AG10803 (cell line): Measurements from ENCODE around the gene SAFB2.

ENCODE experiments used
- DNase-seq: peaks from one replicate; pipeline ENCODE4 v3.0.0; 2010; ENCODE audit warnings: low read depth
- H3K4me3 ChIP-seq: 2 replicates; pipeline ENCODE4 v1.5.1; 2011; ENCODE audit warnings: mild to moderate bottlenecking, low read length, control low read depth
- TF ChIP-seq, protein P1 (sequence below): conservative IDR thresholded peaks from 2 replicates; pipeline ENCODE4 v1.5.1; 2011; ENCODE audit warnings: mild to moderate bottlenecking, low read length, control low read depth, inconsistent platforms

SAFB2 gene

DNA sequence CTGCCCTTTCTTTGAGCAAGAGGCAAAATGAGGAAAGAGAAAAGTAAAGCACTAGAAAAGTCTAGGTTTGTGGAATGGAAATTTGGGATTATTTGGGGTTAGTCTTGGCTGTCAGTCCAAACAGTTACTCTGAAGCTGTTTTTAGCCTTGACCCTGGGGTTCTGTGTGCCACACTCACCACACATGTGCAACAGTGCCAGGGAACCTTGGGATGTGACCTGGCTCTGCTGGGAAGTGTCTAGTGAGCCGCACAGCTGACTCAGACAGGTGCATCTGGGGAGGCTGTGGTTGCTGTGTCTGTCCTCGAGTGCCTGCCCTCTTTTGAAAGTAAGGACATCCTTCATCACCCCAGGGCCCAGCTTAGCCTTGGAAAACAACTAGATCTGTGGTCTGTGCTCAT is 41.9 kb upstream of the SAFB2 start:
- no peak for DNase-seq
- TF ChIP-seq, protein P1, sequence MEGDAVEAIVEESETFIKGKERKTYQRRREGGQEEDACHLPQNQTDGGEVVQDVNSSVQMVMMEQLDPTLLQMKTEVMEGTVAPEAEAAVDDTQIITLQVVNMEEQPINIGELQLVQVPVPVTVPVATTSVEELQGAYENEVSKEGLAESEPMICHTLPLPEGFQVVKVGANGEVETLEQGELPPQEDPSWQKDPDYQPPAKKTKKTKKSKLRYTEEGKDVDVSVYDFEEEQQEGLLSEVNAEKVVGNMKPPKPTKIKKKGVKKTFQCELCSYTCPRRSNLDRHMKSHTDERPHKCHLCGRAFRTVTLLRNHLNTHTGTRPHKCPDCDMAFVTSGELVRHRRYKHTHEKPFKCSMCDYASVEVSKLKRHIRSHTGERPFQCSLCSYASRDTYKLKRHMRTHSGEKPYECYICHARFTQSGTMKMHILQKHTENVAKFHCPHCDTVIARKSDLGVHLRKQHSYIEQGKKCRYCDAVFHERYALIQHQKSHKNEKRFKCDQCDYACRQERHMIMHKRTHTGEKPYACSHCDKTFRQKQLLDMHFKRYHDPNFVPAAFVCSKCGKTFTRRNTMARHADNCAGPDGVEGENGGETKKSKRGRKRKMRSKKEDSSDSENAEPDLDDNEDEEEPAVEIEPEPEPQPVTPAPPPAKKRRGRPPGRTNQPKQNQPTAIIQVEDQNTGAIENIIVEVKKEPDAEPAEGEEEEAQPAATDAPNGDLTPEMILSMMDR, result no peak
- no peak overlapping the region for H3K4me3 ChIP-seq

DNA sequence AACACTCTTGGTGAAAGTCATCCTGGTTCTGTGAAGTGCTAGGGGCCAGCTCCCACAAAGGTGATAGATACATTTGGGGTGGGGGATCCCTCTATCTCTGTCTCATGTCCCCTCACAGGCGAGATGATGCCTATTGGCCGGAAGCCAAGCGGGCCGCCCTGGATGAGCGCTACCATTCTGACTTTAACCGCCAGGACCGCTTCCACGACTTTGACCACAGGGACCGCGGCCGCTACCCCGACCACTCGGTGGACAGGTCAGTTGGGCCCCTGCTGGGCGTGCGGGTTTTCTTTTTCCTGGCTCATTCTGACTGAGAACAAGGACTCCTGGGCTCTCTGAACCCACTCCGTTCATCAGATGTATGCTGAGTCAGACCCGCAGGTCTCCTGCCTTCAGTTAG is 41.3 kb upstream of the SAFB2 start:
- TF ChIP-seq, protein P1, result no peak
- no peak for DNase-seq
- no peak overlapping the region for H3K4me3 ChIP-seq

DNA sequence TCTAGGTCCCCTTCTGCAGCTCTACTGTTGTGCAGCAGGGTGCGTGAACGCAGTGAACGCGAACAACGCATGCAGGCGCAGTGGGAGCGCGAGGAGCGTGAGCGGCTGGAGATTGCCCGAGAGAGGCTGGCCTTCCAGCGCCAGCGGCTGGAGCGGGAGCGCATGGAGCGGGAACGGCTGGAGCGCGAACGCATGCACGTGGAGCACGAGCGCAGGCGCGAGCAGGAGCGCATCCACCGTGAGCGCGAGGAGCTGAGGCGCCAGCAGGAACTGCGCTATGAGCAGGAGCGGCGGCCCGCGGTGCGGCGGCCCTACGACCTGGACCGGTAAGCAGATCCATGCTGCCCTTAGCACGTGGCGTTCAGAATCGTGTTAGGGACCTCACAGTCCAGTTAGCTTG is 38.9 kb upstream of the SAFB2 start:
- H3K4me3 ChIP-seq, result no peak overlapping the region
- TF ChIP-seq, protein P1, result no peak
- DNase-seq, result no peak

DNA sequence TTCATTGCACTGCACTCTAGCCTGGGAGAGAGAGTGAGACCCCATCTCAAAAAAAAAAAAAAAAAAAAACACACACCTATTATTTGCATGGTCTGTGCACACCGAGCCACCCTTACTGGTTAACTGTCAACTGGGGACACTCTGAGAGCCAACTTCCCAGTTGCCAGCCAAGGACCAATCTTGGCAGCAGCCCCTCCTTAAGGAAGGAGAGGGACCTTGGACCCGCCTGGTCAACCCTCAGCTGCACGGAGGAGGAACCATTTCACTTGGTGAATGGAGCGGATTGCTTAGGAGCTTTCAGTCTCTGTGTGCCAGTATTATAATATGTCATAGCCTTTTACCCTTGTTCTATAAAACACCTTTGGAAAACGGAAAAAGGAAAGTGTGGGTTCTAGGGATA is 32.8 kb upstream of the SAFB2 start:
- DNase-seq, result no peak
- TF ChIP-seq, protein P1, result no peak
- no peak overlapping the region for H3K4me3 ChIP-seq

DNA sequence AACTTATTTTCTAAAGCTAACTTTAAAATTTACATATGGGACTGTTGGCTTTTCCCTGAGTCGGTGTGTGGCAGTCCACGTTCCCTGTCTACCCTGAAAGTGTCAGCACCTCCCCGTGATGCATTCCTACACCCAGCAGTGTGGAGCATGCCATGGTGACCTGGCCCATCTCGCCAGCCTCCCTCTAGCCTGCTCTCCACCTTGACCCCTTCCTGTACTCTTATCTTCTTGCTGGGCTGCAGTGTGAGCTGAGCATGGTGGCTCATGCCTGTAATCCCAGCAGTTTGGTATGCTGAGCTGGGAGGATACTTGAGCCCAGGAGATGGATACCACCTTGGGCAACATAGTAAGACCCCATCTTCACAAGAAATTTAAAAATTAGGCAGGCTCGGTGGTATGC is 32.4 kb upstream of the SAFB2 start:
- DNase-seq, result no peak
- H3K4me3 ChIP-seq, result no peak overlapping the region
- TF ChIP-seq, protein P1, result no peak

DNA sequence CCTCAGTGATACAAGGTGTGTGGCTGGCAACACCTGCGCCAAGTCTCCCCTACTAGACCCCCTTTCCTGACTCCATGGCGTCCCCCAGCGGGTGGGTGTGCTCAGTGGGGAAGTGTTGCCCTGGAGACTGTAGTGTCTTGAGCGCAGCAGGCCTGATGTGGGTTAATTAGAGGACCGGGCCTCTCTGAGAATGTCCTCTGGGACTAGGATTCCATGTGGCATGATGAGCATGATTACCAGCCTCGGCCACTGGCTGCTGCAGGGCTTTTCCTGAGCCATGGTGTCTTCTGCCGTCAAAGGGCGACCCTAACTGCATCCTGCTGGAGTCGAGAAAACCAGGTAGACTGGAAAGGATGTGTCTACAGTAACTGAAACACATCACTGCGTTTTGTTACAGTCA is 29.7 kb upstream of the SAFB2 start:
- H3K4me3 ChIP-seq, result no peak overlapping the region
- TF ChIP-seq, protein P1, result no peak
- DNase-seq, result no peak

DNA sequence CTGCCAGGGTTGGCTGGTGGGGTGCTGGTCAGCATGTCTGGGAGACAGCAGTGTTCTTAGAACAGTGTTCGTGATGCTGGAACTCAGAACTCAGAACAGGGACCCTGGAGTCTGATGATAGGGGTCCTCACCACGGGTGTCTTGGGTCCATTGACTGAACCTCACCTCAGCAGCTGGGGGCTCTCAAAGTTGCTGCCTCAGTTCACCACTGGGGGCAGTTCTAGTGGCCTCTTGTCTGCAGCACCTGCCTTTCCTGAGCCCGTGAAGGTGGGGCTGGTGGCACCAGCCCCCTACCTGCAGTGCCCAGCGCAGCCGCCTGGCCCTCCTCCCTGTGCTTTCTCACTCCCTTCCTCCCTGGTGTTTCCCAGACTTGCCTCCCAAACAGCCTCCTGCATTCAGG is 28.8 kb upstream of the SAFB2 start:
- no peak for DNase-seq
- no peak overlapping the region for H3K4me3 ChIP-seq
- TF ChIP-seq, protein P1, result no peak
